ENCODE measurements around the gene CCDC184.
A peak's percentile ranks its signal among the peaks of the same experiment; 100 is the strongest.

Gene CCDC184

GRCh38 chr12:48179466-48179865, 4.0 kb upstream of the CCDC184 start:
- no peak for DNase-seq (ENCODE audit: low read depth)

DNA sequence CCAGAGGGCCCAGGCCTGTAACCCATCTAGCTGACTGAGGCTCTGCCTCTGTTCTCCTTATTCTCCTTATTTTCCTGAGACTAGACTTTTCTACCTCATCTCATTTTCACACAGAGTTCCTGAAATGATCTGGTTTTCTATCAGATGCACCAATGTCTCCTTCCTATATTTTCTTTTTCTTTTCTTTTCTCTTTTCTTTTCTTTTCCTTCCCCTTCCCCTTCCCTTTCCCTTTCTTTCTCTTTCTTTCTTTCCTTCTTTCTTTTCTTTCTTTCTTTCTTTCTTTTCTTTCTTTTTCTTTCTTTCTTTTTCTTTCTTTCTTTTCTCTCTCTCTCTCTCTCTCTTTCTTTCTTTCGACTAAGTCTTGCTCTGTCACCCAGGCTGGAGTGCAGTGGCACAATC, 3.0 kb upstream of the CCDC184 start:
- DNase-seq (ENCODE audit: low read depth), result no peak

GRCh38 chr12:48180857-48181495, 2.5 kb upstream of the CCDC184 start:
- no peak for DNase-seq (ENCODE audit: low read depth)

- DNase-seq (ENCODE audit: low read depth), result no peak
Measured at GRCh38 chr12:48182631-48183030, 813 bp upstream of the CCDC184 start.

GRCh38 chr12:48183876-48184548, 568 bp downstream of the CCDC184 start:
- DNase-seq (ENCODE audit: low read depth), result no peak

GRCh38 chr12:48184549-48184922, 1.1 kb downstream of the CCDC184 start:
- no peak for DNase-seq (ENCODE audit: low read depth)

DNA sequence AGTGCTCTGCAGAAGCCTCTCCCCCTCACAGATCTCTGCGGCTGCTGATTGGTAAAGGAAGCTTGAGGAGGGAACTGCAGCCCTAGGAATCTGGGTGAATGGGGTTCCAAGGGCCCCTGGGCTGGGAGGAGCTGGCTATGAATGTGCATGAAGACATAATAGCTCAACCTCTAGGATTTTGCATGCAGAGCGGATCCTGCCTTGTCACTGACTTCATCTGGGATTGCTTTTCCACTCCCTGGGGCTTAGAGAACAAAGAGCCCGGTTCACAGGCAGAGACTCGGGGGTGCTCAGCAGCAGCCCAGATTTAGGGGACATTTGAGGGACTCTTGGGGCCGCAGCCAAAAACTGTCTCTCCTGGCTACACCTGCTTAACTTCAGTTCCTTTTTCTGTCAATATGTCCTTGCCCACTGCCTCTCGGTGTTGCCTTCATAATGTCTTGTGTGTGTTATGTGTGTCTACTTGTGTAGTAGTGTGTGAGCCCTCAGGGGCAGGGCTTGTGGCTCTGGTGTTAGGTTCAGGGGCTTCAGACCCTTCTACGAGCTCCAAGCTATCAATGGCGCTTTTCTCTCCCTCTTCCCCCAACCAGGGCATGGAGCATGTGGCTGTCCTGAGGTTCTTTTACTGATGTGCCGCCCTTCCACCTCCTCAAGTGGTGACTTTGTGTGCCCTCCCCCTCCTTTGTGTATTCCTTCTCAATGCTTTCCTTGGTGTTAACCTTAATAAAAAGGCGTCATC, 1.9 kb downstream of the CCDC184 start:
- DNase-seq (ENCODE audit: low read depth), result no peak

- no peak for DNase-seq (ENCODE audit: low read depth)
Measured at GRCh38 chr12:48187916-48188695, 4.7 kb downstream of the CCDC184 start.

DNA sequence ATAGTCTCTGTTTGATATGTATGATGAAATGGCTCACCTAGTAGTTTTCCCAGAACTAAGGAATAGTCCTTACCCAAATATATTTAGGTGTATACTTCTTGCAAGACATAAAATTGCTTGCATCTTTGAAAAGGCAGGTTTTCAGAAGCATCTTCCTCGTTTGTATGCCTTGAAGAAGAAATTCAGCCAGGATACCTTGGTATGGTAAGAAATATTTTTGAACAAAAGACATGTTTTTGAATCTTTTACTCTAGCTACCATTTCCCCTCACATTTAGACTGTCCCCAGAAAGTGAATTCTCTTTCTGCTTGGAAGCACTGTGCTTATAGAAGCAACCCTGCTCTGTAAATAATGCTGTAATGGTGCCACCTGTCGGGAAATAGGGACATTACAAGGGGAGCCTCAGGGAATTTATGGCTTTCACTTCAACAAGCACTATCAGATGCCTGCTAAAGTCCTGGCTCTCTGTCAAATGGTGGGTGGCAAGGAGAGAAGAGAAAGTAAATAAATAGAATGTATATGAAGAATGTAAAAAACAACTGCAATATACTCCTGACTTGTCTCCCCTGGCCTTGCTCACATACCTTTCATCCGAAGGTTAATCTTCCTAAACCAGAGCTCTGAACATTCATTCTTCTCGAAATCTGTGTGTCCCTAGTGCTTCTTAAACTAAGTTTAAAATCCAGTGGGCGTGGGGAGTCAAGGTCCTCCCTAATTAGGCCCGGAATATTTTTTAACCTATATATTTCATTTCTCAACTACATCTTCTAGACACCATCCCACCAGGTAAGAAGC, 6.1 kb downstream of the CCDC184 start:
- peak; percentile 57 for DNase-seq (ENCODE audit: low read depth)

DNA sequence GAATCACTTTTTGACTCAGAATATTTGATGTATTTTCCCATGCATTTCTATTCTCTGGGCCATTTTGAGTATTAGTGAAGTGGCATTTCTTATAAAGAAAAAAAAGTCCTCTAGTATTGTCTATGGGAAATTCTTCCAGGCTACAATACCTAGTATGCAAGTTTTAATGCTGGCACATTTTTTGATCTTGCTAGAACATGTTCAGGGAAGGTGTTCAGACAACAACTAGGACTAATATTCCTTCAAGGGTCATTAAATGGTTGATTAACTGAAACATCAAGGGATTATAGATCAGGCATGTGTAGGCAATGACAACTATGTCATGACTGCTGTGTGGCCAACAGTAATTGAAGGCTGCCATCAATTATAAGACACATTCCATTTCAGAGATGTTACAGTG, 7.7 kb downstream of the CCDC184 start:
- DNase-seq (ENCODE audit: low read depth), result no peak

GRCh38 chr12:48192861-48193260, 9.4 kb downstream of the CCDC184 start:
- no peak for DNase-seq (ENCODE audit: low read depth)

GRCh38 chr12:48193623-48194022, 10.2 kb downstream of the CCDC184 start:
- no peak for DNase-seq (ENCODE audit: low read depth)

GRCh38 chr12:48194799-48195201, 11.4 kb downstream of the CCDC184 start:
- no peak for DNase-seq (ENCODE audit: low read depth)

- no peak for DNase-seq (ENCODE audit: low read depth)
Measured at GRCh38 chr12:48197549-48197970, 14.1 kb downstream of the CCDC184 start.

DNA sequence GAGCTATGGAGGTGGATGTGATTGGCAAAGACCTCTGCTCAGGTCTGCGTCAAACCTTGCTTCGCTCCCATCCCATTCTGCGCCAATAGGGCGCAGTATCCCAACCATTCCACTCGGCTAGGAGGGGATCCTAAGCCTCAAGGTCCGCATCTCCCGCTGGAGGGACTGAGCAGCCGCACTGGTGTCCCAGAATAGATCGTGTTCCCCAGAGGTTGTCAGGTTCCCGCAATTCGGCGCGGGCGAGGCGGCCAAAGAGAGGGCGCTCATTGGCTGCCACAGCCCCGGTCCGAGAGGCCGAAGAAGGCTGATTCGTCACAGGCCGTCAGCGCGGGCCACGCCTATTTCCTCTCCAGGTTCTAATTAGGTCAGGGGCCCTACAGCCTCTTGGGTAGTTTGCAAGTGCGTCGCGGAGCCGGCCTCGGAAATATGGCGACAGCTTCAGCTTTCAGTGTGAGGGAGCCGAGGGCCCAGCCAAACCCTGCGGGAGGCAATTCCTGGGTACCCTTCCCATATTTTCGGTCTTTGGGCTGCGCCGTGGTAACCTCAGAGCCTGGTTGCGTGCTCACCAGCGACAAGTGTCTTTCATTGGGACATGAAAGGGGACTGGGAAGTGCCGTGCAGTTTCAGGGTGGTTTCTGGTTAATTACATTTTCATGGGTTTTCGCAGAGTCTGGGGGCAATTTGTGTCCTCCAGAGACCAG, 14.7 kb downstream of the CCDC184 start:
- peak; percentile 90 for DNase-seq (ENCODE audit: low read depth)

GRCh38 chr12:48198672-48198971, 15.2 kb downstream of the CCDC184 start:
- no peak for DNase-seq (ENCODE audit: low read depth)

- no peak for DNase-seq (ENCODE audit: low read depth)
Measured at GRCh38 chr12:48198985-48199384, 15.5 kb downstream of the CCDC184 start.

- DNase-seq (ENCODE audit: low read depth), result no peak
Measured at GRCh38 chr12:48199774-48200221, 16.4 kb downstream of the CCDC184 start.

- no peak for DNase-seq (ENCODE audit: low read depth)
Measured at GRCh38 chr12:48201091-48201490, 17.6 kb downstream of the CCDC184 start.

DNA sequence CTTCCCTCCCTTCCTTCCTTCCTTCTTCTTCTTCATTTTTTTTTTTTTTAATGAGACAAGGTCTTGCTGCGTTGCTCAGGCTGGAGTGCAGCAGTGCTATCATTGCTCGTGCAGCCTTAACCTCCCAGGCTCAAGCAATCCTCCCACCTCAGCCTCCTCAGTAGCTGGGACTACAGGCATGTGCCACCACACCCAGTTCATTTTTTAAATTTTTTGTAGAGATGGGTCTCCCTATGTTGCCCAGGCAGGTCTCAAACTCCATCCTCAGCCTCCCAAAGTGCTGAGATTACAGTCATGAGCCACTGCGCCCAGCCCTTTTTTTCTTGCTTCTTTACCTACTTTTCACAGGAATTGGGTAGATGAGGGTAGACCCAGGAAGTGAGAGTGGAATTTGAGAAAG, 18.1 kb downstream of the CCDC184 start:
- DNase-seq (ENCODE audit: low read depth), result no peak

- no peak for DNase-seq (ENCODE audit: low read depth)
Measured at GRCh38 chr12:48202766-48203165, 19.3 kb downstream of the CCDC184 start.

Measured in fibroblast of the conjunctiva (primary cell).